22Rv1 (cell line): ENCODE measurements around the gene C1QB.

Experiments used
- ZFX ChIP-seq: fragments of 450-650 bp; IDR thresholded peaks from 2 replicates; pipeline ENCODE4 v1.6.1; 2017; ENCODE audit warnings: antibody characterized with exemption, borderline replicate concordance
- TF ChIP-seq, protein P1 (sequence below): fragments of 450-650 bp; IDR thresholded peaks from 2 replicates; pipeline ENCODE4 v1.5.1; 2017; ENCODE audit warnings: mild to moderate bottlenecking

DNA sequence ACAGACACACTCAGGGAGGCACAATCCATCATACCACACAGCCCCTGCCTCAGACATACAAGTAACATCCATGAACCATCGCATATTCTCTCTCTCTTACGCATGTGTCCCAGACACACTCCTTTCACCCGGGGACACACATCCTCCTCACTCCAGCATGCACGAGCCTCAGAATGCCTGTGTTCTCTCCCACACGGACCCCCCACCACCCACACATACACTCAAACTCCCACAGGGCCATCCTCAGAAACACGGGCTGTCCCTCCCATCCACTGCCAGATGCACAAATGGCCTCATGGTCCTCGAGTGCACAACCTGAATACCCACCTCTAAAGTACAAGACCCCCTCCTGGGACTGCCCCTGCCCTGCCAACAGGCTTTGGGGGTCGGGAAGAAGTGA lies 11.8 kb upstream of the C1QB start:
- TF ChIP-seq, protein P1, sequence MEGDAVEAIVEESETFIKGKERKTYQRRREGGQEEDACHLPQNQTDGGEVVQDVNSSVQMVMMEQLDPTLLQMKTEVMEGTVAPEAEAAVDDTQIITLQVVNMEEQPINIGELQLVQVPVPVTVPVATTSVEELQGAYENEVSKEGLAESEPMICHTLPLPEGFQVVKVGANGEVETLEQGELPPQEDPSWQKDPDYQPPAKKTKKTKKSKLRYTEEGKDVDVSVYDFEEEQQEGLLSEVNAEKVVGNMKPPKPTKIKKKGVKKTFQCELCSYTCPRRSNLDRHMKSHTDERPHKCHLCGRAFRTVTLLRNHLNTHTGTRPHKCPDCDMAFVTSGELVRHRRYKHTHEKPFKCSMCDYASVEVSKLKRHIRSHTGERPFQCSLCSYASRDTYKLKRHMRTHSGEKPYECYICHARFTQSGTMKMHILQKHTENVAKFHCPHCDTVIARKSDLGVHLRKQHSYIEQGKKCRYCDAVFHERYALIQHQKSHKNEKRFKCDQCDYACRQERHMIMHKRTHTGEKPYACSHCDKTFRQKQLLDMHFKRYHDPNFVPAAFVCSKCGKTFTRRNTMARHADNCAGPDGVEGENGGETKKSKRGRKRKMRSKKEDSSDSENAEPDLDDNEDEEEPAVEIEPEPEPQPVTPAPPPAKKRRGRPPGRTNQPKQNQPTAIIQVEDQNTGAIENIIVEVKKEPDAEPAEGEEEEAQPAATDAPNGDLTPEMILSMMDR = no peak
- TF ChIP-seq ZFX = no peak
